Left kidney (tissue), 8 donors: ENCODE results near the gene NUPR2. TPM values are rescaled to one million over a fixed set of nuclear protein-coding genes. Genes with fewer than 3 reads are reported as not detected.
"Not testable (repeated sequence)": the region's sequence is repeated elsewhere in the genome, so short reads cannot be mapped to it uniquely, and the experiment has no call there.

Experiments used
- DNase-seq: peaks from one replicate; pipeline ENCODE4 v3.0.0-alpha.2; 2013
- long read RNA-seq, 8 donors: transcript quantifications; one replicate each; lab custom pipeline, GENCODE V29; 2026
- polyA plus RNA-seq: library from polyadenylated mRNA; unstranded; fragments of 120-200 nt; gene quantifications from one replicate; pipeline ENCODE4 v1.2.1, GENCODE V29; 2013; ENCODE audit not compliant: insufficient read length

The NUPR2 gene, protein sequence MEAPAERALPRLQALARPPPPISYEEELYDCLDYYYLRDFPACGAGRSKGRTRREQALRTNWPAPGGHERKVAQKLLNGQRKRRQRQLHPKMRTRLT
- polyA plus RNA-seq = 2.0 TPM
- long read RNA-seq, donor 1, transcript NUPR2-201 (2 exons, 603 nt) = major isoform, 5 of 5 reads
- long read RNA-seq, donor 1, partial matches to known transcripts = 0 of 5 reads
- long read RNA-seq, donor 1, other reads (novel, unspliced or antisense) = 0 of 5 reads
- long read RNA-seq, donor 2, partial matches to known transcripts = 0 of 2 reads
- long read RNA-seq, donor 2, other reads (novel, unspliced or antisense) = 0 of 2 reads
- long read RNA-seq, donor 3, partial matches to known transcripts = 0 of 2 reads
- long read RNA-seq, donor 3, other reads (novel, unspliced or antisense) = 0 of 2 reads
- long read RNA-seq, donor 4, partial matches to known transcripts = 0 of 1 reads
- long read RNA-seq, donor 4, other reads (novel, unspliced or antisense) = 0 of 1 reads
- long read RNA-seq, donor 5, transcript NUPR2-201 (2 exons, 603 nt) = major isoform, 6 of 6 reads
- long read RNA-seq, donor 5, partial matches to known transcripts = 0 of 6 reads
- long read RNA-seq, donor 5, other reads (novel, unspliced or antisense) = 0 of 6 reads
- long read RNA-seq, donor 6, transcript NUPR2-201 (2 exons, 603 nt) = major isoform, 8 of 8 reads
- long read RNA-seq, donor 6, partial matches to known transcripts = 0 of 8 reads
- long read RNA-seq, donor 6, other reads (novel, unspliced or antisense) = 0 of 8 reads
- long read RNA-seq, donor 7, transcript NUPR2-201 (2 exons, 603 nt) = major isoform, 5 of 5 reads
- long read RNA-seq, donor 7, partial matches to known transcripts = 0 of 5 reads
- long read RNA-seq, donor 7, other reads (novel, unspliced or antisense) = 0 of 5 reads
- long read RNA-seq, donor 8, partial matches to known transcripts = 0 of 1 reads
- long read RNA-seq, donor 8, other reads (novel, unspliced or antisense) = 0 of 1 reads

DNA sequence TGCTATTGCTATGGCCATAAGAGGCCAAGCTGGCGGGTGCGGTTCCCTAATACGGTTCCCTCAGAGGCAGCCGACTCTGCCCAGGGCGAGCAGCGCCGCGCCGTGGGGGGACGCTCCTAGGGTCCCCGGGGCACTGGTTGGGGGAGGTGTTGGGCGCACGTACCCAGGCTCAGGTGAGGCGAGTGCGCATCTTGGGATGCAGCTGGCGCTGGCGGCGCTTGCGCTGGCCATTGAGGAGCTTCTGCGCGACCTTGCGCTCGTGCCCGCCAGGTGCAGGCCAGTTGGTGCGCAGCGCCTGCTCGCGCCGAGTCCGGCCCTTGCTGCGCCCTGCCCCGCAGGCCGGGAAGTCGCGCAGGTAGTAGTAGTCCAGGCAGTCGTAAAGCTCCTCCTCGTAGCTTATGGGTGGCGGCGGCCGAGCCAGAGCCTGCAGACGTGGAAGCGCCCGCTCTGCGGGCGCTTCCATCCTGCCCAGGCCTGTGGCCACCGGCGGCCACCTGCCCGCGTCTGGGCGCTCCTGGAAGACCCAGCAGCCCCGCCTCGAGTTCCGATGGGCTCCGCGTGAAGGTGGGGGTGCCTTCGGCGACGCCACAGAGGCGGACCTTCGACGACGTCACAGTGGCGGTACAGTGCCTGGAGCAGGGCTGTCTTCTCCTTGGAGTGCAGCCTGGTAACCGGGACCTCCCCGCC, at the start of gene NUPR2:
TSS of gene NUPR2 (minus strand) at position 566 of the 687 bp plus-strand sequence. CDS start at position 463, 103 bp downstream.
- peak; percentile 12 for DNase-seq

DNA sequence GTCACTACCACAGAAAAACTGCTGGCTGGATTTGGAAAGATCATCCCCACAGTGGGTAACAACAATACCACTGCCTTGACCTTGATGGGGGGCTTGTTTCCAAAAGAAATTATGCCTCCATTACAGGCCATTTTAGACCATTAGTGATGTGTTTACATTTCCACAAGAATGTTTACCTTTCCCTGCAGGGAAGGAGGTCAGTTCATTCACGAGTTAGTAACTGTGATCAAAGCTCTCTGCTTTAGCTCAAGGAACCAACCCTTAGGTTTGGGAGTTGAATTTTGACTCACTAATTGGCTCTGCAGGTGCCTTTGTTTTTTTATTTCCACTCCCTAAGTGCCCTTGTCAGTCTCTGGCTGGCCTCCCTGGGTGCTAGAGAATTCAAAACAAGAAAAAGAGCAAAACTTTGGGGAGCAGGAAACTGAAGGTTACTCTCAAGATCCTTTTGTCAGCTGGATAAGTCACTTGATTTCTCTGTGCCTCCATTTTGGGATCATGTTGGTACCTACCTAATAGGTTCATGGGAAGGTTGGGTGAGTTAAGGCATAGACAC, 41.1 kb upstream of the NUPR2 start:
- no peak for DNase-seq

DNA sequence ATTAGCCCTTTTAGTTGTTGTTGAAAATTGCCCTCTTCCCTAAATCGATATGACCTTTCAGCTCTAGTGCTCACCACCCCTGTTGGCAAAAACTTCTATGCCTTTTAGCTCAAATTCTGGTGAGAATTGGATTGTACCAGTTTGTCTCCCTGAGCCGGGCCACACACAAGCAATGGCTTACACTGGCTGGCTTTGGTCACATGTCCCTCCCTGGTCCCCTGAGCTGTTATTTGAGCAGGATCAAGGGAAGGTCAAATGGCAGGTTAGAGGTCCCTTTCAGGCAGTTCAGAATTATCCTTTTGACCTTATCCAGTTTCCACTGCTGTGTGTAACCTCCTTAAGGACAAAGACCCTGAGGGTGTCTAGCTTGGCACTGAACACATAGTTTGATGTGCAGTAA, 14.8 kb upstream of the NUPR2 start:
- DNase-seq = not testable (repeated sequence)

DNA sequence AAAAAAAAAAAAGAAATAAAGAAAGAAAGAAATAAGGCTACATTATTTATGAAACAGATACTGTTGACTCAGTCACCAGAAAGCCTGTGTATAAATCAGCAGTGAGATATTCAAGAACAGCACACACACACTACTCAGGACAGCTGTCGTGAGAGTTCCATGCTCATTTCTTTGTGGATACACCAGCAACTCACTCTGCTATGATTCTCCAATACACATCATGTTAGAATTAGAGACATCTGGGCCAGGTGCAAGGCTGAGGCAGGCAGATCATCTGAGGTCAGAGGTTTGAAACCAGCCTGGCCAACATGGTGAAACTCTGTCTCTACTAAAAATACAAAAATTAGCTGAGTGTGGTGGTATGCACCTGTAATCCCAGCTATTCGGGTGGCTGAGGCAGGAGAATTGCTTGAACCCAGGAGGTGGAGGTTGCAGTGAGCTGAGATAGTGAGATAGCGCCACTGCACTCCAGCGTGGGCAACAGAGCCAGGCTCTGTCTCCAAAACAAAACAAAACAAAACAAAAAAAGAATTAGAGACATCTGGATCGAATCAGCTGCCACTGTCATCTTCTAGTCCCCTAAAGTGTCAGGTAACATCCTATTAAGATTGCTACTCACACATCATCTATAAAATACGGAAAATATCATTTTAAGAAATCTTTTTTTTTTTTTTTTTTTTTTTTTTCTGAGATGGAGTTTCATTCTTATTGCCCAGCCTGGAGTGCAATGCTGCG, 11.2 kb upstream of the NUPR2 start:
- no peak for DNase-seq

DNA sequence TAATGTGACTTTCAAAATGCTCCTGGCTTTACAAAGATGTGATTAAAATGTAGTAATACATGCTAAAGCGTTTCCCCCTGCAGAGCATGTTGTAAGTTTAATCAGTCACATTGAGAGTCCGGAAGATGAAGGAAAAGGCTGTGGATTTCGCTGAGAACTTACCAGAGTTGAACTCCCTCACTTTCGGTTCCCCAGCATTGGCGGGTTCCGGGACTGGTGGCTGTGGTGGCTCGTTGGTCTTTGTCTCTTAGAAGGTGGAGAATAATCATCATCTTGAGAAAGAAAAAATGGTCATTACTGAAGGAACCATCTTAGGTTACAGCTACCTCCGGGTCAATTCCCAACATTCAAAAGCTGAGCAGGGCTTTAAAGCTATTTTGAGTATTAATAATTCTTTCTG, 9.6 kb upstream of the NUPR2 start:
- DNase-seq = no peak

DNA sequence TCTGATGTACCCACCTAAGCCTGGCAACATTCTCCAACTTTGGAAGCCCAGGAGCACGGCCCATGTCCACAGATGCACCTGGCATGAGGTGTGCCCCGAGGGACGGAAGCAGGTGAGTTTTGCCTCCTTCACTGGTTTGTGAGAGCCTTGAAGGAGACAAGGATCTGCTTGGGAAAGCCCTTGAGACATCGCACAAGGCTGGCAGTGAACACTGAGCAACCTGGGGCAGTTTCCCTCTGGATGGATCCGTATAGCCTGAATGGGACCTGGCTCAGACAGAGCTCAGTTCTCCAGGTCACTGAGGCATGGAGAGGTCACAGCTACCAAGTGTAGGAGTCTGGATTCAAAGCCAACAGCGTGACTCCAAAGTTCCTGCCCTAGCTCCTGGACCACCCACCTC, 8.8 kb upstream of the NUPR2 start:
- DNase-seq = no peak

DNA sequence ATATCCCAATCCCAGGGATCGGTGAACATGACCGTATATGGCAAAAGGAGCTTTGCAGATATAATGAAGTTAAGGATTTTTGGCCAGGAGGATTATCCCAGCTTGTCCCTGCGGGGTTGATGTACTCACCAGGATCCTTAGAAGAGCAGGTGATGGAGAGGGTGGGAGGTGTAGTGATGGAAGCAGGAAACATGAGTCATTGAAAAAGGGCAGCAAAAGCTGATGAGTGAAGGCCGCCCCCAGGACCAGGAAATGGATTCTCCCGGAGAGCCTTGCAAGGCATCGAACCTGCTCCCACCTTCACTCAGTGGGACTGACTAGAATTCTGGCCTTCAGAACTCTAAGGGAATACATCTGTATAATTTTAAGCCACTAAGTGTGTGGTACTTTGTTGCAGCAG, 5.2 kb upstream of the NUPR2 start:
- DNase-seq = no peak

DNA sequence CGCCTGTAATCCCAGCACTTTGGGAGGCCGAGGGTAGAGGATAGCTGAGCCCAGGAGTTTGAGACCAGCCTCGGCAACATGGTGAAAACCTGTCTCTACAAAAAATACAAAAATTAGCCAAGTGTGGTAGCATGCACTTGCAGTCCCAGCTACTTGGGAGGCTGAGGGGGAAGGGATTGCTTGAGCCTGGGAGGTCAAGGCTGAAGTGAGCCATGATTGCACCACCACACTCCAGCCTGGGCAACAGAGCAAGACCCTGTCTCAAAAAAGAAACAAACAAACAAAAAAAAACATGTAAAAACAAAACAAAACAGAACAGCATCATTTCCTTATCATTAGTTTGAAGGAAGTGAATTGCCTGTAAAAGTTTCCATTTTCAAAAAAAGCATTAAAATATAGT, 4.0 kb downstream of the NUPR2 start:
- DNase-seq = not testable (repeated sequence)

DNA sequence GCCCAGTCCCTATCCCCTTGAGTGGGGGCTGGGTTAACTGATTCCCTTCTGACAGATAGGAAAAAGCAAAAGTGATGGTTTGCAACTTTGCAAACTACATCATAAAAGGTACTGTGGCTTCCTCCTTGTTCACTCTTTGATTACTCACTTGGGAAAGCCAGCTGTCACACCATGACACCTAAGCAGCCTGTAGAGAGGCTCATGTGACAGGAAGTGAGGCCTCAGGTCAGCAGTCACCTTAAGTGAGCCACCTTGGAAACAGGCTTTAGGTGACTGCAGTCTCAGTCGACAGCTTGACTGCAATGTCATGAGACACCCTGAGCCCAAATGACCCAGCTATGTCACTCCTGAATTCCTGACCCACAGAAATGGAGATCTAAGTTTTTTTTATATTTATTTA, 5.6 kb downstream of the NUPR2 start:
- DNase-seq = no peak

DNA sequence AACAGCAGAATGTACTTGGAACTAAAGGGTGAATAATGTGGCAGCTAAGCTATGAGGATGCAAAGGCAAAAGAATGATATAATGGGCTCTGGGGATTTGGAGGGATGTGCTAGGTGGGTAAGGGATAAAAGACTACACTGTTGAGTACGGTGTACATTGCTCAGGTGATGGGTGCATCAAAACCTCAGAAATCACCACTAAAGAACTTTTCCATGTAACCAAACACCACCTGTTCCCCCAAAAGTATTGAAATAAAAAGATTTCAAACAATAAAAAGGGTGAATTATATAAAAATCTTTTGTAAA, 8.3 kb downstream of the NUPR2 start:
- no peak for DNase-seq

DNA sequence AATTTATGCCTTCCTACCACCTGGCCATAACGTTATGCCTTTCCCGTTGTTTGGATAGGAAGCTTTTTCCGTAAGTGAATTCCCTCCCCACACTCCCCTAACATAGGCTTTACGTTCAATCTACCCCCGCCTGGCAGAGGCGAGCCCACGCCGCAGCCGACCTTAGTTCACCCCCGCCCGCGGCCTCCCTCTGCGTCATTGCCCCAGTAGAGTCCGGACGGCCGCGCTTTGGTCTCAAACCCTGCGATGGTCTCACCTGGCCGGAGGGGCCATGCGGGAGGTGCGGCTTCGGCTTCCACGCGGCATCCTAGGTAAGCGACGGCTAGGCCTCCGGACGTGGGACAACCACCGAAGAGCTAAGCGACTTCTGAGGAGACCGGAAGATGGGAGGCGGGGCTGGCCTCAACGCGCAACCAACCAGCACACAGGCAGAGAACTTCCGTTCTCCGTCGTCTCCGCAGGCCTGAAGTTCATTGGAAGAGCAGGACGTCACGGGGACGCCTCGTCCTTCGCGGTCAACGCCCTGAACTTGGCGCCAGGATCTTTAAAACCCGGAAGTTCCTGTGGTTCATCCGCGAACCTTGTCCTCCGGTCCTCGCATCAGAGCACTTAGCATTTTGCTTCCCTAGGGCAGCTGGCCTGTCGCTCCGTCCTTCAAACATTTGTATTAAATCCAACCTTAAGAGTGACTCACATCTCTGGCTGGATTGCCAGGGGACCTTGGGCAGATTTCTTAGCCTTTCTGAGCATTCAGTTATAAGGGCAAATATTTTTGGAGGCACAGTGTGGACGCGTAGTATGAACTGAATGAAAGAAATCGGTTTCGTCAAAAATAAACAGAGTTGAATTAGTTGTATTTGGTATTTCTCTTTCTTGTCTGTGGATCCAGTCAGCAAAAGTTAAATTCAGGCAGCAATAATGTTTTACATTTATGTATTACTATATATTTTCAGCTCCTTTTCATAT, 9.8 kb downstream of the NUPR2 start, which contains the start of gene CHCHD2:
TSS of gene CHCHD2 (minus strand) at position 369 of the 966 bp plus-strand sequence. CDS start at position 306, 63 bp downstream.
- peak; percentile 96 for DNase-seq

DNA sequence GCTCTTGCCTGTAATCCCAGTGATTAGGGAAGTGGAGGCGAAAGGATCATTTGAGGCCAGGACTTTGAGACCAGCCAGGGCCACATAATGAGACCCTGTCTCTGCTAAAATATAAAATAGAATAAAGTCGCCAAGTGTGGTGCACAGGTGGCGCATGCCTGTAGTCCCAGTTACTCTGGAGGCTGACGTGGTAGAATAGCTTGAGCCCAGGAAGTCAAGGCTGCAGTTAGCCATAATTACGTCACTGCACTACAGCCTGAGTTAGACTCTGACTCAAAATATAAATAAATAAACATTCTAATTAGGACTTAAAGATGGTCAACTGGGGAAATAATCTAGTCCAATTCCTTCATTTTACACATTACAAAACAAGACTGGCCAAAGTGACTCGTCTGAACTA, 10.7 kb downstream of the NUPR2 start:
- DNase-seq = peak; percentile 24

DNA sequence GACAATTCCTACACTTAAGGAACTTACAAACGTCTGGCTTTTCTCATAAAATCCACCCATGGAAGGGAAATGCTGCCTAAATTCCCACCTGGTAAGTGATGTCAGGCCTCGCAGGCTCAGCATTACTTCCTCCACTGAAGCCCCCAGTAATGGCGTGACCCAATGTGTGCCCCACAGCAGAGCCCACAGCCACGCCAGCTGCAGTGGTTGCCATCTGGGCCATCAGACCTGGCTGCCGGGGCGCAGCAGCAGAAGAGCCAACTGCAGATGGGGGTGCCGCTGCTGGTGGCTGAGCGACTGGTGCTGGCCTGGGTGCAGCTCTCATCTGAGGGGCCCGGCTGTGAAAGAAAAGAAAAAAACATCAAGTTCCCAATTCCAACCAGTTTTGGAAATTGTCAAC, 12.1 kb downstream of the NUPR2 start:
- DNase-seq = not testable (repeated sequence)

DNA sequence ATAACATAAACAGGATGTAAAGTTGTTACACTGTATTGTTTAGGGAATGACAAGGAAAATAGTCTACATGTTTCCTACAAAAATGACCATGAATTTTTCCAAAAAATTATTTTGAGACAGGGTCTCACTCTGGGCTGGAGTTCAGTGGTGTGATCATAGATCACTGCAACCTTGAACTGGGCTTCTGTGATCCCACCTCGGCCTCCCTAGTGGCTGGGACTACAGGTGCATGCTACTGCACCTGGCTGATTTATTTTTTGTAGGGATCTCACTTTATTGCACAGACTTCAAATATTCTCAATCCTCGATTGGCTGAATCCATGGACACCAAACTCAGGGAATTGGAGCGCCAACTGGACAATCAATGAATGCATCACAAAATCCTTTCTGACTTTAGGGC, 16.6 kb downstream of the NUPR2 start:
- no peak for DNase-seq

DNA sequence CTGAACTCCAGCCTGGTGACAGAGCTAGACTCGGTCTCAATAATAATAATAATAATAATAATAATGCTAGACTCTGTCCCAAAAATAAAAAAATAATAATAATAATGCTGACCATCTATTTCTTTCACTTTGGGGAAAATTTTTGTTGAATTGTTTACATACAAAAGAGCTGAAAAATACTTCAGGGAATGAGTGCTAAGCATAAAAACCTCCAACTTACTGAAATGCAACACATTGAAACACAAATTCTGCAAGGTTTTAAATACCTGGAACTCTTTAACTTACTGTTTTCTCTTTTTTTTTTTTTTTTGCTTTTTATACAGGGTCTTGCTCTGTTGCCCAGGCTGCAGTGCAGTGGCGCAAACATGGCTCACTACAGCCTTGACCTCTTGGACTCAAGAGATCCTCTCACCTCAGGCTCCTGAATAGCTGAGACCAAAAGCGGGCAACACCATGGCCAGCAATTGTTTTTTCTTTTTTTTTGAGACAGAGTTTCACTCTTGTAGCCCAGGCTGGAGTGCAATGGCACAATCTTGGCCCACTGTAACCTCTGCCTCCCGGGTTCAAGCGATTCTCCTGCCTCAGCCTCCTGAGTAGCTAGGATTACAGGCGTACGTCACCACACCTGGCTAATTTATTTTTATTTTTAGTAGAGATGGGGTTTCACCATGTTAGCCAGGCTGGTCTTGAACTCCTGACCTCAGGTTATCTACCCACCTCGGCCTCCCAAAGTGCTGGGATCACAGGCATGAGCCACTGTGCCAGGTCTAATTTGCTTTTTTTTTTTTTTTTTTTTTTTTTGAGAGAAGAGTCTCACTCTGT, 17.8 kb downstream of the NUPR2 start:
- DNase-seq = not testable (repeated sequence)

DNA sequence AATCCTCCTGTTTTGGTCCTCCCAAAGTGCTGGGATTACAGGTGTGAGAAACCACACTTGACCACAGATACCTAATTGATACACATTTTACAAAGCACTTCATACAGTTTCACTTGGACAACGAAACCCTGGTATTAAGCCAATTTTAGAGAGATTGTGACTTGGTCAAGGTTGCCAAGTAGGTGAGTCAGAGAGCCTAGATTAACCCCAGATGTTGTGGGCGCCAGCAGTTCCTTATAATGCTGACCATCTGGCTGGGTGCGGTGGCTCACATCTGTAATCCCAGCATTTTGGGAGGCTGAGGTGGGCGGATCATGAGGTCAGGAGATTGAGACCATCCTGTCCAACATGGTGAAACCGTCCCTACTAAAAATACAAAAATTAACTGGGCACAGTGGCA, 18.5 kb downstream of the NUPR2 start:
- DNase-seq = no peak

DNA sequence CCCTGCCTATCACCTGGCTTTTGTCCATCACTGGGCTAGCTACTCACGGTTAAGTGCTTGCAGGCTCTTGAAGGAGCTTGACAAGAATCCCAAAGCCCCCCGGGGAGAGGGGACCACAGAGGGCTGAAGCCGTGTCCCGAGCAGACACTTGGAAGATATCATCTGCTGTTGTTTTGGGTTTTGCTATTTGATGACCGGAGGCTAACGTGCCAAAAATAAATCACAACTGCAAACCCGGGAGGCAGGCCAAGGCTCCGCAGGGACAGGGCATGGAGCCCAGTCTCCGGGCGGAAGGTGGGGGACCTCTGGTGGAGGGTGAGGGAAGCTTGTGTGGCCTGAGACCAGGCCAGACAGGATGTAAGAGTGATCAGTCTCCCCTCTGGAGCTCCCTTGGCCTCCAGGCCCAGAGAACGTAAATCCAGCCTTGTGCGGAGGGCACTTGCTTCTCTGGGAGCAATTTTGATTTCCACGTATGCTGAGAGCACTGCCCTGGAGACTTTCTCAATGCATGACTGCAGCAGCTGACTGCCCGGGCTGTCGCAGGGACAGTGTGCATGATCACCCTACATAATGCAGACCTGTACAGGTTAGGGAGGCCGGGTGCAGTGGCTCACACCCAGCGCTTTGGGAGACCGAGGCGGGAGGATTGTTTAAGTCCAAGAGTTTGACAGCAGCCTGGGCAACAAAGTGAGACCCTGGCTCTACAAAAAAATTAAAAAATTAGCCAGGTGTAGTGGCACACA, 23.3 kb downstream of the NUPR2 start, which contains the start of gene PHKG1:
TSS of gene PHKG1 (minus strand) at position 164 of the 743 bp plus-strand sequence. CDS start 4,011 bp downstream, outside the sequence.
- no peak for DNase-seq

DNA sequence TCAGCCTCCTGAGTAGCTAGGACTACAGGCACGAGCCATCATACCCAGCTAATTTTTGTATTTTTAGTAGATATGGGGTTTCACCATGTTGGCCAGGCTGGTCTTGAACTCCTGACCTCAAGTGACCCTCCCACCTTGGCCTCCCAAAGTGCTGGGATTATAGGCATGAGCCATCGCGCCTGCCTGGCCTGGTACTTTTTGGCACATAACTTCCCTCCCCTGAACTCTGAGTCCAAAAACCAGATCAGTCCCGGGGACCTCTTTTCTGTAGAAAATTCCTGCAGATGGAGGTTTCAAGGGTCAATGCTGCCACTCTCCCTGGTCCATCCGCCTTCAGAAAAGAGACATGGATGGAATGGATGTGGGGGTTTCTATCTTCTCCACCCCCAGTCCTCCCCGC, 23.8 kb downstream of the NUPR2 start:
- DNase-seq = not testable (repeated sequence)
